ENCODE results near the gene CFLAR. TPM values are rescaled to one million over a fixed set of nuclear protein-coding genes. Genes with fewer than 3 reads are reported as not detected.

The CFLAR gene
- total RNA-seq, 1 donor from 2014 or later = 77.1 TPM

GRCh38 chr2:201152999-201153815 lies 37.2 kb downstream of the CFLAR start:
- Histone ChIP-seq H3K27me3 (ENCODE audit: control insufficient read depth, insufficient read depth, low read length) (no peaks in the 10 kb centered on the region), H3K36me3 (ENCODE audit: control insufficient read depth, insufficient read depth, low read length) (peaks cover 16% of the 10 kb centered on the region), H3K4me3 (ENCODE audit: low read depth, low read length) (no peak overlapping the region)
- no peak for TF ChIP-seq CTCF (IDR thresholded peaks at IDR 0.05; ENCODE audit: insufficient read depth, low read length, severe bottlenecking)
- no peak for DNase-seq (ENCODE audit: low read depth)
- no peak for FAIRE-seq

- no peak for TF ChIP-seq CTCF (IDR thresholded peaks at IDR 0.05; ENCODE audit: insufficient read depth, low read length, severe bottlenecking)
These were observed 38.8 kb downstream of the CFLAR start for GRCh38 chr2:201154615-201155399.

GRCh38 chr2:201156036-201156435 lies 40.1 kb downstream of the CFLAR start:
- H3K27me3 ChIP-seq (ENCODE audit: control insufficient read depth, insufficient read depth, low read length) = no peaks in the 10 kb centered on the region
- DNase-seq (ENCODE audit: low read depth) (no peak), FAIRE-seq (no peak)
- TF ChIP-seq CTCF (IDR thresholded peaks at IDR 0.05; ENCODE audit: insufficient read depth, low read length, severe bottlenecking) = no peak
- H3K36me3 ChIP-seq (ENCODE audit: control insufficient read depth, insufficient read depth, low read length) = peaks cover 25% of the 10 kb centered on the region
- no peak overlapping the region for H3K4me3 ChIP-seq (ENCODE audit: low read depth, low read length)

More at GRCh38 chr2:201154615-201155399, 38.8 kb downstream of the CFLAR start:
- FAIRE-seq (no peak), DNase-seq (ENCODE audit: low read depth) (no peak)
- Histone ChIP-seq H3K27me3 (ENCODE audit: control insufficient read depth, insufficient read depth, low read length) (no peaks in the 10 kb centered on the region), H3K36me3 (ENCODE audit: control insufficient read depth, insufficient read depth, low read length) (peaks cover 18% of the 10 kb centered on the region), H3K4me3 (ENCODE audit: low read depth, low read length) (no peak overlapping the region)

GRCh38 chr2:201156640-201157039 lies 40.7 kb downstream of the CFLAR start:
- no peak overlapping the region for H3K4me3 ChIP-seq (ENCODE audit: low read depth, low read length)
- no peaks in the 10 kb centered on the region for H3K27me3 ChIP-seq (ENCODE audit: control insufficient read depth, insufficient read depth, low read length)
- FAIRE-seq = no peak
- TF ChIP-seq CTCF (IDR thresholded peaks at IDR 0.05; ENCODE audit: insufficient read depth, low read length, severe bottlenecking) = no peak
- H3K36me3 ChIP-seq (ENCODE audit: control insufficient read depth, insufficient read depth, low read length) = peaks cover 25% of the 10 kb centered on the region
- no peak for DNase-seq (ENCODE audit: low read depth)

- Histone ChIP-seq H3K4me3 (ENCODE audit: low read depth, low read length) (no peak overlapping the region), H3K27me3 (ENCODE audit: control insufficient read depth, insufficient read depth, low read length) (no peaks in the 10 kb centered on the region), H3K36me3 (ENCODE audit: control insufficient read depth, insufficient read depth, low read length) (peaks cover 24% of the 10 kb centered on the region)
- peak; percentile 95 for DNase-seq (ENCODE audit: low read depth)
- no peak for TF ChIP-seq CTCF (IDR thresholded peaks at IDR 0.05; ENCODE audit: insufficient read depth, low read length, severe bottlenecking)
- peak; percentile 55 for FAIRE-seq
These were observed 41.7 kb downstream of the CFLAR start for GRCh38 chr2:201157694-201158093.
